ENCODE measurements around the gene RPS19. TPM values are rescaled to one million over a fixed set of nuclear protein-coding genes. Genes with fewer than 3 reads are reported as not detected.

The RPS19 gene
- 2,260 and 3,929 TPM in 2 replicates for total RNA-seq

GRCh38 chr19:41859618-41860418 is at the start of gene RPS19:
Gene RPS19, plus strand, starts transcription at chr19:41860255. Its CDS starts 520 bp downstream, at chr19:41860775.

GRCh38 chr19:41844601-41845000 is 15.5 kb upstream of the RPS19 start, which contains the start of gene LYPD4:
Gene LYPD4, minus strand, starts transcription at chr19:41844683. Its CDS starts 5,398 bp downstream, at chr19:41839285.

GRCh38 chr19:41845001-41845050 is 15.2 kb upstream of the RPS19 start, which contains the start of gene DMRTC2:
Gene DMRTC2, plus strand, starts transcription at chr19:41845042. Its CDS starts 2,387 bp downstream, at chr19:41847429.

GRCh38 chr19:41876847-41877832 is 17.1 kb downstream of the RPS19 start, which contains the start of gene CD79A:
Gene CD79A, plus strand, starts transcription at chr19:41877279. Its CDS starts 26 bp downstream, at chr19:41877305.

GRCh38 chr19:41882568-41883462 is 22.8 kb downstream of the RPS19 start, which contains the start of gene ARHGEF1:
Gene ARHGEF1, plus strand, starts transcription at chr19:41883184. Its CDS starts 4,899 bp downstream, at chr19:41888083.

Other genes starting within 250 kb of the RPS19 start
- not detected in 2 replicates for gene CEACAM4, start 233.2 kb upstream of the RPS19 start, total RNA-seq
- gene CEACAM7, start 172.0 kb upstream of the RPS19 start, total RNA-seq = not detected in 2 replicates
- not detected in 2 replicates for gene CEACAM5, start 151.6 kb upstream of the RPS19 start, total RNA-seq
- not detected in 2 replicates for gene CEACAM6, start 104.7 kb upstream of the RPS19 start, total RNA-seq
- gene CEACAM3, start 63.7 kb upstream of the RPS19 start, total RNA-seq = not detected in 2 replicates
- not detected in 2 replicates for gene LYPD4, start 15.6 kb upstream of the RPS19 start, total RNA-seq
- gene DMRTC2, start 15.2 kb upstream of the RPS19 start, total RNA-seq = not detected in 2 replicates
- not detected in 2 replicates for gene CD79A, start 17.0 kb downstream of the RPS19 start, total RNA-seq
- 16.0 and 23.3 TPM in 2 replicates for gene ARHGEF1, start 22.9 kb downstream of the RPS19 start, total RNA-seq
- gene ERFL, start 68.2 kb downstream of the RPS19 start, total RNA-seq = 0.16 TPM in 1 of 2 replicates, not detected in the other
- 323 and 382 TPM in 2 replicates for gene RABAC1, start 99.1 kb downstream of the RPS19 start, total RNA-seq
- gene ATP1A3, start 134.0 kb downstream of the RPS19 start, total RNA-seq = under 0.01 TPM in 1 of 2 replicates, not detected in the other
- 0.09 TPM in 1 of 2 replicates, not detected in the other for gene GRIK5, start 210.0 kb downstream of the RPS19 start, total RNA-seq
- 6.6 and 8.3 TPM in 2 replicates for gene ZNF574, start 215.9 kb downstream of the RPS19 start, total RNA-seq

Measured in bronchial smooth muscle cell (primary cell).